Measurements from ENCODE around the gene SSRP1. TPM values are rescaled to one million over a fixed set of nuclear protein-coding genes. Genes with fewer than 3 reads are reported as not detected.
A peak's percentile ranks its signal among the peaks of the same experiment; 100 is the strongest.

Gene SSRP1
- total RNA-seq, 1 experiment from 2014 or later: 248 TPM

- Histone ChIP-seq H3K27ac (no peak overlapping the region), H3K9me3 (replicated peaks) (peaks cover 5% of the 10 kb centered on the region; the same call in 1 of the 2 replicates), H3K27me3 (no peaks in the 10 kb centered on the region), H3K36me3 (no peaks in the 10 kb centered on the region), H3K4me1 (peaks cover 7% of the 10 kb centered on the region; the same call in 1 of the 2 replicates), H3K4me3 (no peak overlapping the region)
- peak in 1 of 2 experiments; percentile 29 for DNase-seq
Observed at GRCh38 chr11:57276169-57276970, 59.3 kb downstream of the SSRP1 start.

Other genes with a start within 250 kb of the SSRP1 start
- not detected in 2 replicates for gene LRRC55, start 153.9 kb downstream of the SSRP1 start, total RNA-seq (2014; rRNA removed; shearing (Covaris generic))
- gene APLNR, start 98.6 kb downstream of the SSRP1 start, total RNA-seq (2014; rRNA removed; shearing (Covaris generic)): 0.08 and 0.13 TPM in 2 replicates
- gene TNKS1BP1, start 10.9 kb downstream of the SSRP1 start, total RNA-seq (2014; rRNA removed; shearing (Covaris generic)): 53.5 and 70.9 TPM in 2 replicates
- not detected in 2 replicates for gene P2RX3, start 2.5 kb upstream of the SSRP1 start, total RNA-seq (2014; rRNA removed; shearing (Covaris generic))
- gene PRG3, start 45.3 kb upstream of the SSRP1 start, total RNA-seq (2014; rRNA removed; shearing (Covaris generic)): not detected in 2 replicates
- not detected in 2 replicates for gene PRG2, start 54.8 kb upstream of the SSRP1 start, total RNA-seq (2014; rRNA removed; shearing (Covaris generic))
- 0.12 TPM in 1 of 2 replicates, not detected in the other for gene SLC43A3, start 91.2 kb upstream of the SSRP1 start, total RNA-seq (2014; rRNA removed; shearing (Covaris generic))
- 0.26 and 0.35 TPM in 2 replicates for gene RTN4RL2, start 124.6 kb upstream of the SSRP1 start, total RNA-seq (2014; rRNA removed; shearing (Covaris generic))
- gene SLC43A1, start 179.8 kb upstream of the SSRP1 start, total RNA-seq (2014; rRNA removed; shearing (Covaris generic)): 8.8 and 9.5 TPM in 2 replicates
- gene TIMM10, start 194.9 kb upstream of the SSRP1 start, total RNA-seq (2014; rRNA removed; shearing (Covaris generic)): 93.2 and 147 TPM in 2 replicates
- gene SMTNL1, start 201.7 kb upstream of the SSRP1 start, total RNA-seq (2014; rRNA removed; shearing (Covaris generic)): 4.5 and 5.6 TPM in 2 replicates
- 36.9 and 39.9 TPM in 2 replicates for gene UBE2L6, start 231.8 kb upstream of the SSRP1 start, total RNA-seq (2014; rRNA removed; shearing (Covaris generic))

All from SJCRH30 (cell line).